GM12878 (cell line): Measurements from ENCODE around the gene PKP4. TPM values are rescaled to one million over a fixed set of nuclear protein-coding genes. Genes with fewer than 3 reads are reported as not detected.

Source experiments
- ATAC-seq: fragments of 200-7000 bp; cut with Tn5 transposase; 3 replicates; pipeline ENCODE4 v1.9.1; 2020; ENCODE audit warnings: mild to moderate bottlenecking, moderate library complexity
- BruUV-seq: library from RNA; stranded (reverse); fragments of 400-500 nt; replicated peaks from 2 replicates; lab custom pipeline; 2021; lab: Mats Ljungman, UMichigan
- CTCF ChIA-PET: fragments of 300-600 bp; sonication (Branson Sonifier 250); formaldehyde crosslinking; extraction: SDS; loops from one replicate; lab custom pipeline; 2021; ENCODE audit warnings: inconsistent platforms; lab: Yijun Ruan, JAX
- POLR2A ChIA-PET: fragments of 350-600 bp; formaldehyde crosslinking; extraction: SDS; loops from one replicate; lab custom pipeline; 2021; ENCODE audit warnings: inconsistent platforms; lab: Charles Lee
- RAD21 ChIA-PET: fragments of 300-600 bp; sonication (Branson Sonifier 250); formaldehyde crosslinking; loops from one replicate; lab custom pipeline; 2023; ENCODE audit warnings: antibody characterized with exemption; ENCODE audit not compliant: unreplicated experiment; lab: Charles Lee
- SMC1A ChIA-PET: fragments of 300-600 bp; sonication (Branson Sonifier 250); formaldehyde crosslinking; loops from one replicate; lab custom pipeline; 2023; ENCODE audit not compliant: unreplicated experiment, uncharacterized antibody; lab: Charles Lee
- DNase-seq: peaks from one replicate; pipeline ENCODE4 v3.0.0-alpha.2; 2011; ENCODE audit warnings: low read depth, low spot score
- FAIRE-seq: peaks from 3 replicates; lab custom pipeline; 2011; peaks lifted over from hg19 to GRCh38; lab: Jason Lieb, UNC
- H2AFZ ChIP-seq: 2 replicates; pipeline ENCODE4 v1.6.0; 2011; ENCODE audit warnings: low read depth, low read length, control low read depth; ENCODE audit not compliant: control insufficient read depth
- H3K27ac ChIP-seq: 2 replicates; pipeline ENCODE4 v1.5.1; 2011; ENCODE audit warnings: control low read depth; ENCODE audit not compliant: control insufficient read depth, insufficient read depth
- H3K27me3 ChIP-seq, 2 experiments: replicated peaks in 1 of 2; 2 replicates each; pipeline versions ENCODE4 v1.6.0 to v1.6.1; 2011; ENCODE audit warnings: low read length in 1 of 2; ENCODE audit not compliant: control insufficient read depth in 2 of 2, insufficient read depth in 2 of 2
- H3K36me3 ChIP-seq, 2 experiments: 2 replicates each; pipeline ENCODE4 v1.5.1; 2011; ENCODE audit warnings: low read length in 1 of 2; ENCODE audit not compliant: control insufficient read depth in 2 of 2, insufficient read depth in 2 of 2
- H3K4me1 ChIP-seq: 2 replicates; pipeline ENCODE4 v1.6.1; 2011; ENCODE audit warnings: mild to moderate bottlenecking, low read length, moderate library complexity, mixed read lengths; ENCODE audit not compliant: control insufficient read depth, insufficient read depth
- H3K4me2 ChIP-seq: 2 replicates; pipeline ENCODE4 v1.6.0; 2011; ENCODE audit warnings: control low read depth; ENCODE audit not compliant: control insufficient read depth, insufficient read depth
- H3K4me3 ChIP-seq: fragments of 200-600 bp; sonication (generic); 2 replicates; pipeline ENCODE4 v1.5.1; 2016
- H3K79me2 ChIP-seq: 2 replicates; pipeline ENCODE4 v1.6.0; 2011; ENCODE audit warnings: low read length; ENCODE audit not compliant: control insufficient read depth, insufficient read depth
- H3K9ac ChIP-seq: 2 replicates; pipeline ENCODE4 v1.8.0; 2011; ENCODE audit warnings: low read length, control low read depth, mixed read lengths; ENCODE audit not compliant: control insufficient read depth, insufficient read depth
- H3K9me3 ChIP-seq: replicated peaks from 3 replicates; pipeline ENCODE4 v1.5.1; 2011; ENCODE audit warnings: mild to moderate bottlenecking, low read length; ENCODE audit not compliant: control insufficient read depth, insufficient read depth
- H4K20me1 ChIP-seq: 2 replicates; pipeline ENCODE4 v1.6.0; 2011; ENCODE audit not compliant: control insufficient read depth, insufficient read depth
- BMI1 ChIP-seq: fragments of 450-650 bp; IDR thresholded peaks from 2 replicates; pipeline ENCODE4 v1.6.1; 2016; ENCODE audit warnings: mild to moderate bottlenecking, moderate library complexity, borderline replicate concordance
- EGR1 ChIP-seq, 2 experiments: IDR thresholded peaks; 1 replicate in 1 of 2; 2 replicates in 1 of 2; pipeline ENCODE4 v1.6.1; 2011 to 2012; ENCODE audit warnings: low read depth in 2 of 2, low read length in 2 of 2, borderline replicate concordance in 1 of 2, mild to moderate bottlenecking in 1 of 2, moderate library complexity in 1 of 2
- GATAD2B ChIP-seq: fragments of 450-650 bp; conservative IDR thresholded peaks from 2 replicates; pipeline ENCODE4 v1.6.1; 2017; ENCODE audit warnings: low read depth, mild to moderate bottlenecking, moderate library complexity
- IRF4 ChIP-seq: IDR thresholded peaks from 2 replicates; pipeline ENCODE4 v1.6.1; 2011; ENCODE audit warnings: low read depth, low read length
- SREBF1 ChIP-seq: IDR thresholded peaks from 2 replicates; pipeline ENCODE4 v1.6.1; 2012; ENCODE audit warnings: mild to moderate bottlenecking, low read length
- TBL1XR1 ChIP-seq: IDR thresholded peaks from 2 replicates; pipeline ENCODE4 v1.6.1; 2012; ENCODE audit warnings: low read depth, low read length, improper control_type of control experiment
- whole genome bisulfite sequencing: methylation state at CpG from one replicate; pipeline ENCODE4 v1.1.6; 2016; ENCODE audit warnings: low lambda C conversion rate; ENCODE audit not compliant: insufficient replicate concordance, insufficient coverage; ENCODE audit errors: missing lambda C conversion rate; 5-methylcytosine and 5-hydroxymethylcytosine counted together
- in situ Hi-C: fragments of 300-500 bp; cut with MboI; formaldehyde crosslinking; loops from 9 replicates; pipeline ENCODE4 v1.14.3; 2018; ENCODE audit warnings: mixed read lengths
- intact Hi-C: fragments of 100-400 bp; cut with micrococcal nuclease; formaldehyde crosslinking; loops from one replicate; pipeline ENCODE4 v1.14.2; 2022; ENCODE audit not compliant: unreplicated experiment
- polyA plus RNA-seq, 11 experiments: library from polyadenylated mRNA; depleted of rRNA in 4 of 11; unstranded in 6 of 11; stranded (reverse) in 5 of 11; fragments of >200 nt; fragmentation: Nextera tagmentation in 4 of 11; fragmentation: Illumina TruSeq in 1 of 11; extraction: Ambion mirVana in 4 of 11; extraction: Trizol in 1 of 11; gene quantifications; 1 replicate in 1 of 11; 2 replicates in 10 of 11; pipeline versions ENCODE4 v1.2.1 to v1.2.3, GENCODE V29; 2011 to 2016; ENCODE audit warnings: inconsistent platforms in 2 of 11, missing spikeins in 2 of 11, low read depth in 1 of 11
- total RNA-seq, 4 experiments: library from RNA; depleted of rRNA in 3 of 4; stranded (reverse); fragments of >200 nt in 3 of 4; fragmentation: Illumina TruSeq in 1 of 4; extraction: Trizol in 1 of 4; gene quantifications; 2 replicates each; pipeline versions ENCODE4 v1.2.1 to v1.2.3, GENCODE V29; 2013 to 2021
- TF ChIP-seq, protein P1 (sequence below): fragments of 450-650 bp; IDR thresholded peaks from 2 replicates; pipeline ENCODE4 v1.6.1; 2017; ENCODE audit warnings: mild to moderate bottlenecking, moderate library complexity

The PKP4 gene
- total and polyA plus RNA-seq, 10 of the 15 experiments (the other 5 are each of a cell fraction or from before 2014, with no cell fraction given) = 4.8 to 35.8 (median 17.7) TPM

DNA sequence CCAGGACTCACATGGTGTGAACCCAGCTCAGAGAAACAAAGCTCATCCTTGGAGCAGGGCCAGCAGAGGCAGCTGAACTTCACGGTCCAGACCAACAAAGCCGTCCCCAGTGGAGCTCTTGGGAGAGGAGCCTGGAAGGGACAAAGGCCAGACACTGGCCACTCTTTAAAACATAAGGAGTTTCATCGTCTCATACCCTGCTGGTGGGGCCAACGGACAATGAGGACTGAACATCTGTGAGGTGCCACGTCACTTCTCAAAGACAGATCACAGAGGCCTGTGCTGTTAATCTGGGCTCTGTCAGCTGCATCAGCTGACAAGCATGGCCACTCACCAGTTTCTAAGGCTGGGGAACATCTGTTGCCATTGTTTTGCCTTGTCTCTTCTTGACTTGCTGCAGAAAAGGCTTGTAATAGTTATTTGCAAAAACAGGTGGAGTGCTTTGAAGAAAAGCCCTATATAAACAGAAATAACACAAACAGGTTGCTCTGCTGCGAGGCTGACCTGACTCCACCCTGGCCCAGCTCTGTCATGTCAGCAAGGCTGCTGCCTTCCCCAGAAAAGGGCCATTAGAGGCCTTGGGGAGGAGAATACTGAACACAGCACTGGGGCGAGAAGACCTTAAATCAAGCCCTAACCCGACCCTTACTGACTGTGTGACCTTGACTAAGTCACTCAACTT lies 270.3 kb downstream of the PKP4 start (continued):
- TF ChIP-seq, protein P1, sequence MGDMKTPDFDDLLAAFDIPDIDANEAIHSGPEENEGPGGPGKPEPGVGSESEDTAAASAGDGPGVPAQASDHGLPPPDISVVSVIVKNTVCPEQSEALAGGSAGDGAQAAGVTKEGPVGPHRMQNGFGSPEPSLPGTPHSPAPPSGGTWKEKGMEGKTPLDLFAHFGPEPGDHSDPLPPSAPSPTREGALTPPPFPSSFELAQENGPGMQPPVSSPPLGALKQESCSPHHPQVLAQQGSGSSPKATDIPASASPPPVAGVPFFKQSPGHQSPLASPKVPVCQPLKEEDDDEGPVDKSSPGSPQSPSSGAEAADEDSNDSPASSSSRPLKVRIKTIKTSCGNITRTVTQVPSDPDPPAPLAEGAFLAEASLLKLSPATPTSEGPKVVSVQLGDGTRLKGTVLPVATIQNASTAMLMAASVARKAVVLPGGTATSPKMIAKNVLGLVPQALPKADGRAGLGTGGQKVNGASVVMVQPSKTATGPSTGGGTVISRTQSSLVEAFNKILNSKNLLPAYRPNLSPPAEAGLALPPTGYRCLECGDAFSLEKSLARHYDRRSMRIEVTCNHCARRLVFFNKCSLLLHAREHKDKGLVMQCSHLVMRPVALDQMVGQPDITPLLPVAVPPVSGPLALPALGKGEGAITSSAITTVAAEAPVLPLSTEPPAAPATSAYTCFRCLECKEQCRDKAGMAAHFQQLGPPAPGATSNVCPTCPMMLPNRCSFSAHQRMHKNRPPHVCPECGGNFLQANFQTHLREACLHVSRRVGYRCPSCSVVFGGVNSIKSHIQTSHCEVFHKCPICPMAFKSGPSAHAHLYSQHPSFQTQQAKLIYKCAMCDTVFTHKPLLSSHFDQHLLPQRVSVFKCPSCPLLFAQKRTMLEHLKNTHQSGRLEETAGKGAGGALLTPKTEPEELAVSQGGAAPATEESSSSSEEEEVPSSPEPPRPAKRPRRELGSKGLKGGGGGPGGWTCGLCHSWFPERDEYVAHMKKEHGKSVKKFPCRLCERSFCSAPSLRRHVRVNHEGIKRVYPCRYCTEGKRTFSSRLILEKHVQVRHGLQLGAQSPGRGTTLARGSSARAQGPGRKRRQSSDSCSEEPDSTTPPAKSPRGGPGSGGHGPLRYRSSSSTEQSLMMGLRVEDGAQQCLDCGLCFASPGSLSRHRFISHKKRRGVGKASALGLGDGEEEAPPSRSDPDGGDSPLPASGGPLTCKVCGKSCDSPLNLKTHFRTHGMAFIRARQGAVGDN = no peak

DNA sequence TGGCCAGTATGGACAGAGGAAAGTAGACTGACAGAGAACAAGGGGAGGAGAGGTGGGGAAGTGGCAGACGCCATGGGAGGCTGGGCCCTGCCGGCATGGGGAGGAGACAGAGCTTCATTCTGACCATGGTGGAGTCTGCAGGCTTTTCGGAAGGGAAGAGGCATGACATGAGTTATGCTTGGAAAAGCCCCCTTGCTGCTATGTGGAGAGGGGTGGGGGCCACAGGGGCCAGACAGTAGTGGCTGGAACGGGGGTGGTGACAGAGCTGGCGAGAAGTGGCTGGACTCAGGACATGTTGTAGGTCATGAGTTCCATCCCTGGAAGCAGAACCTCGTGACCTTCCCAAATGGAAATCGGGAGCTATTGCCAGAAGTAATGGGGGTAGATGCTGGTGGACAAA lies 271.7 kb downstream of the PKP4 start:
- no peaks in the 10 kb centered on the region for H4K20me1 ChIP-seq
- no peak overlapping the region for H3K4me3 ChIP-seq
- H3K4me1 ChIP-seq = no peaks in the 10 kb centered on the region
- 24% methylated on average over 7 of the region's 7 CpGs for WGBS
- ChIA-PET SMC1A (interaction anchor here (1.5 kb wide), 1 partner anchor 704 kb away, joined by 4 read pairs; no protein-coding TSS in a partner anchor), POLR2A (no interaction called here), RAD21 (no interaction called here)
- H3K9me3 ChIP-seq = no peaks in the 10 kb centered on the region
- H3K79me2 ChIP-seq = no peaks in the 10 kb centered on the region
- no peak for FAIRE-seq
- H3K9ac ChIP-seq = no peak overlapping the region
- no peak for ATAC-seq
- no peak overlapping the region for H3K4me2 ChIP-seq
- no peak overlapping the region for H2AFZ ChIP-seq
- no peak for DNase-seq
- no peak overlapping the region for H3K27ac ChIP-seq
- BruUV-seq = no TSS peak
- H3K27me3 ChIP-seq = peaks cover 0 to 2% of the 10 kb centered on the region in 2 experiments; a peak in 1 of 4 replicates
- intact Hi-C loops = no loop called here
- TF ChIP-seq IRF4 (no peak), EGR1 (IDR thresholded peaks at IDR 0.05; ENCODE audit: borderline replicate concordance in 1 of 2, low read depth in 2 of 2, low read length in 2 of 2) (no peak), BMI1 (no peak), TBL1XR1 (no peak), SREBF1 (no peak), GATAD2B (no peak)
- TF ChIP-seq, all 136 proteins: peak for 0
- CTCF ChIA-PET = interaction anchor here (1.3 to 1.5 kb wide), 2 partner anchors 9 to 26 kb away, joined by 3 read pairs; no protein-coding TSS in a partner anchor
- in situ Hi-C loops = no loop called here
- no peaks in the 10 kb centered on the region for H3K36me3 ChIP-seq
